Frontal cortex (tissue), 1 donor: ENCODE data around the gene KRAS. TPM values are rescaled to one million over a fixed set of nuclear protein-coding genes. Genes with fewer than 3 reads are reported as not detected.

Experiments
- total RNA-seq: library from RNA; depleted of rRNA; stranded (reverse); fragments of >200 nt; gene quantifications from one replicate; pipeline ENCODE4 v1.2.3, GENCODE V29; 2014

Gene KRAS
- total RNA-seq, 1 donor from 2014 or later = 53.4 TPM

Other genes starting within 250 kb of the KRAS start
- gene DNAI7, start 55.8 kb downstream of the KRAS start, total RNA-seq = 3.7 TPM
- gene ETFRF1, start 55.7 kb downstream of the KRAS start, total RNA-seq = 29.8 TPM